DOHH2 (cell line): ENCODE measurements around the gene OR13C4.

ENCODE experiments used
- CTCF ChIP-seq: fragments of 200-600 bp; sonication (generic); IDR thresholded peaks from one replicate; pipeline ENCODE4 v1.5.1; 2014; ENCODE audit warnings: antibody characterized with exemption, mild to moderate bottlenecking, low read depth, low read length; ENCODE audit not compliant: poor library complexity, severe bottlenecking
- EZH2phosphoT487 ChIP-seq: fragments of 200-600 bp; sonication (generic); IDR thresholded peaks from 2 replicates; pipeline ENCODE4 v1.6.1; 2017; ENCODE audit warnings: borderline replicate concordance, mild to moderate bottlenecking, antibody characterized with exemption, low read length, moderate library complexity, mixed read lengths

GRCh38 chr9:104527109-104527508, at the start of gene OR13C4:
- TF ChIP-seq CTCF (no peak), EZH2phosphoT487 (no peak)
